D341Med (cell line): ENCODE results near the gene EMX2.

Experiments
- DNase-seq: peaks from one replicate; pipeline ENCODE4 v3.0.0; 2012; ENCODE audit warnings: low spot score

Gene EMX2

DNA sequence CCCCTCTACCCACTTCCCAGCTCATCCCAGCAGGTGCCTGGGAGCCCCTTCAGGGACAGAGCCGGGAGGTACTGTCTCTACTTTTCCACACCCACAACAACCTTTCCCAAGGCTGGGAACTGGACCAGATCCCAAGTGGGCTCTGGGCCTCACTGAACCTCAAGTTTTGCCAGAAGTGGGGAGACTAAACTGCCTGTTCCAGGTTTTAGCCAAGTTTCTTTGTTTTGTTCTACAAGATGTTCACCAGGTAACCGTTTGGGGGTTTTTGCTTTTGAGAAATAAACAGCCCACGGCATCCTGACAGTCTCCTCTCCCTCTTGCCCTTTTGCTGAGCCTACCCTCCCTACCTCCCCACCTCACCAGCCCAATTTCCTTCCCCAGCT, 10.6 kb upstream of the EMX2 start:
- DNase-seq: no peak

DNA sequence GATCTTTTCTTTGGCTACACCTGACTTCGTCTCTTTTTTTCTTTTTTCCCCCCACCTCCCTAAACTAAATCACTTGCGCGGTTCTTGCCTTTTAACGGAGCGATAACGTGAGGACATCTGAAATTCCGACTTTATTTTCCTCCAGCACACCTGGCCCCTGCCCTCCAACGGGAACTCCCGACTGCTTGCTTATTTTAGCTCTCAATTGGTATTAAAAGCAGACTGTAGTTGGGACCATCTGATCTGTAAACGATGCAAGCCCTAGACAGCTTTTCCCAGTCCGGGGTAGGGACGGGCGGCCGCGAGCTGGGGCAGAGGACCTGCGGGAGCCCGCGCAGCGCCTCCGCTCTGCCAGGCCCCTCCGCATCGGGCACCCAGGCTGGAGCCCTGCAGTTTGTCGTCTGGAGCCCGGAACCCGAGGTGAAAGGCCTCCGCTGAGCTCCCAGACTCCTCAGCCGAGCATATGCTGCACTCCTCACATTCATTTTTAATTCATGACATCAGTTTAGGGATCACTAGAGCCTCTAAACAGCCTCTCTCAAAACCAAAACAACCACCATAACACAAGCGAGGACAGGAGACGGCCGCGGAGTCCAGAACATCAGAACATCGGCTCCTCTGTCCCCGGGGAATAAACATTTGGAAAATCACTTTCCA, 10.0 kb upstream of the EMX2 start:
- DNase-seq: no peak

DNA sequence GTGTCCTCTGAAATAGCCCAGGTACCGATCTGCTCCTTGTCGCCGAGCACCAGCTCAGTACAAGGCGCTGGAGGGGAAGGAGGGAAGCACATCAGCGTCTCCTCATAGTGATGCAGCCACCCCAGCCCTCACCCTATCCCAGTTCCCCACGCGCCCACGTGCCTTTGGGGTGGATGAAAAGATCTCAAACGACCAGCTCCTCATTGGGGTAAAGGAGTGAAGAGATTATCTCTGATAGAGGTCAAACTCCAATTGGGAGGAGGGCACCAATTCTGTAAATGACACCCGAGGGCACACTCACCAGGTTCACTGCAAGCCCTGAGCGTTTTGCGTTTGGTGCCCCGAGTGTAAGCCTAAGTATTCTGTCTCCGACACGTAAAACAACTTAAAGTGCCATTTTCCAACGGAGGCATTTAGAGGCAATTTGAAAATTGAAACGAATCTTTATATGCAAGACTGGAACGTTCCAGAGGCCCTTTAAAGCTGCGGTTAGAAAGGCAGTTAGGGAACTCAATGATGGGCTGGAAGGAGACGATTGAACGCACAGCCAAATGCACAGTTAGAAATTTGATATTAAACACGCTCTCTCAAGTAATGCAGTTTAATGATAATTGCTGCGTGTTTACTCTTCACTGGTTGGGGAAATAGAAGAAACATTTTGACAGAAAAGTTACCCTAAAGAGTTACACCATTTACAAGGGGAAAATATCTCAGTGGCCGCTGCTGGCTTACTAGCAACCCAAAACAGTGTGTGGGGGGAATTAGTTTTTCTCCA, 8.9 kb upstream of the EMX2 start:
- DNase-seq: no peak

DNA sequence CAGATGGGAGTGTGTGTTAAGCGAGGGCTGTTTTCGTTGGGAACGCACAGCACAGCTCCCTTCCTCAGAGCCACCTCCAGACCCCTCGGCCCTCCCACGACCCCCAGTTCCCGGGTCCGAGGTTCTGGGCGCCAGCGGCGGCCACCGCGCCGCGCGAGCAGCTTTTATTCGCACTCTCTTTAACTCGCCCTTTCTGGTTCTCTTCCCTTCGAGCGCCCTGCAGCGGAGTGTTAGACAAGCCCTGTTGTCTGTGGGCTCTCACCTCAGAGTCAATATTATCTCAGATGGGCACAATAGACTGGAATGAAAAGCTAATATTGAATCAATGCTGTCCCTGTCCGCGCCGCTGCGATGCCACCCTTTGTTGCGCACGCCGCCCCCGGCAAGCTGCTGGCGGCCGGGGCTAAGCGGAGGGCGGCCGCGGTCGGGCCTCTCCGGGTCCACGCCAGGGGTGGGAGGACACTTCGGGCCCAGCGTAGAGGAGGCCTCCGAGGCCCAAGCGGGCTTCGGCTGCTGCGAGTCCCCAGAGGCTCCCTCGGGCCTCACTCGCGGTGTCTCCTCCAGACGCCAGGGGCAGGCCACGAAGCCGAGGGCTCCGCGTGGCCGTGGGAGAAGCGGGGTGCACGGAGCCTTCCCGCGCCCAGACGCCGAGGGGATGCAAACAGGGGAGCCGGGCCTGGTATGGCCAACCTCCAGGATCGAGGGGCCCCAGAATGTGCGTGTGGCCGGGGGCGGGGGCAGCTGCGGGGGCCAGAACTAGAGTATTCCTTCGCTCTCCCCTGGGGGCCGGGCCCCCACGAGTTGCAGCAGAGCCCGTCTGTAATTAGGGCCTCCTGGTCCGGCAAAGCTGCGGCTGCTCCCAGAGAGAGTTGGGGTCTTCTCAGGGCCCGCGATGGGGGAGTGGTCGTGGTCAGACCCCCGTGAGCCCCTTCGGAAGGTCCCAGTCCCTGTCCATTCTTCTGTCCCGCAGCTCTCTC, 7.9 kb upstream of the EMX2 start:
- no peak for DNase-seq

DNA sequence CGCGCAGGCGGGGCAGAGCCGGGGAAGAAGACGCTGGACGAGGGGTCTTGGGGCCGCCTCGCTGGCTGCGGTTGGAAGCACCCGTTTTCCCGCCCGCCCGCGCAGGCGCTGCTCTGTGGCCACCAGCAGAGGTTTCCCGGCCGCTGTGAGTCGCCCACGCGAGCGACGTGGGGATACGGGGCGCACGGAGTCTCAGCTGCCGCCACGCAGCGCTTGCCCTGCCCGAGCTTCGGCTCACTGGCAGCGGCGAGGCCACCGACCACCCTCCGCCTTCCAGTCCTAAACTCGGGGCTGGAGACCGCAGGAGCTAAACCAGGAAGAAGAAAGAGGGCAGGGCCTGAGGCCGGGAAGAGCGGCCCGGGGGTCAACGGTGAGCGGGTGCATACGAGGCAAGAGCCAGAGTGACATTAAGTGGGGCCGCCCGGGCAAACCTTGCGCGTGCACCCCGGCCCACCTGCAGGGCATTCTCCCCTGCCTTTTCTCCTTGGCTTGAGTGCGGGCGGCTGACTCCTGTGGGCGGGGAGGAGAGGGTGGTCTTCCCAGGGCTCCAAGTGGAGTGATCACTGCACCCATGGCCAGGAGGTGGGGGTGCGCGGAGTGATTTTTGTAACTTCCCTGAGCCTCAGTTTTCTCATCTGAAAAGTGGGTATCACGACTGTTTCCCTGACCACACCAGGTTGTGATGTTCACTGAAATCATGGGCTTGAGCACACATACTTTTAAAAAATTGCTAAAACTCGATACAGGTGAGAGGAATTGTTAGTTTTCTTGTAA, 7.1 kb upstream of the EMX2 start:
- DNase-seq: no peak

DNA sequence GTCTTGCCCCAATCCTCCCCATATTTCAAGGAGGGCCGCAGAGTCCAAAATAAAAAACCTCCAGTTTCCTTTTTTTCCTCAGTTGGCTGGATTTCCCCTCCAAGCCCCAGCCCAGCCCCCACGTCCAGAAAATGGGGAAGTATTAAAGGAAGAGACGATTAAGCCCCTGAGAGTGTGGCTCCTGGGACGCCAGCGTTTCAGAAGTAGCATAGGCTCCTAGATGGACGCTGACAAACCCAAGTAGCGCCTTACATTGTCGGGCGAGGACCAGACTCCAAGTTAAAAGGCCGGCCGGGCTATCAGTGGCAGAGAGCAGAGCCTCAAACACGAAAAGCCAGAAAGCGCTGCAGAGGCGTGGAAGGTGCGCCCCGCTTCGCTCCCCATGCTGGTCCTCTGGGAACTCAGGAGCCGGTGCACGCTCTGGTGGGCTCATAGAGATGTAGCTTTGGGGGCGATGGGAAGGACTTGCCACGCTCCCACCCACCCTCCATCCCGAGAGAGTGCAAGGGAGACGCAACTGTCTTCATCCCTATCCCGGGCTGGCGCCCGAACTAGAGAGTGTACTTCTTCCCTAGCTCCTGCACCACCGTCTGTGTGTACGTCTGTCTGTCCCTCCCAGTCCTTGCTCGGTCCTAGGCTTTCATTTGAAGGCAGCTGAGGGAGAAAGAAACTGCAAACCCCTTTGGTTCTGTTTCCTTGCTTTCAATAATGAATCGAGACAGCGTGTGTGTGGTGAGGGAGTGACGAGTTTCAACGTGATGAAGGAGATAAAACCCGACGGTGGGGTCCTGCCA, 6.3 kb upstream of the EMX2 start:
- DNase-seq: no peak

DNA sequence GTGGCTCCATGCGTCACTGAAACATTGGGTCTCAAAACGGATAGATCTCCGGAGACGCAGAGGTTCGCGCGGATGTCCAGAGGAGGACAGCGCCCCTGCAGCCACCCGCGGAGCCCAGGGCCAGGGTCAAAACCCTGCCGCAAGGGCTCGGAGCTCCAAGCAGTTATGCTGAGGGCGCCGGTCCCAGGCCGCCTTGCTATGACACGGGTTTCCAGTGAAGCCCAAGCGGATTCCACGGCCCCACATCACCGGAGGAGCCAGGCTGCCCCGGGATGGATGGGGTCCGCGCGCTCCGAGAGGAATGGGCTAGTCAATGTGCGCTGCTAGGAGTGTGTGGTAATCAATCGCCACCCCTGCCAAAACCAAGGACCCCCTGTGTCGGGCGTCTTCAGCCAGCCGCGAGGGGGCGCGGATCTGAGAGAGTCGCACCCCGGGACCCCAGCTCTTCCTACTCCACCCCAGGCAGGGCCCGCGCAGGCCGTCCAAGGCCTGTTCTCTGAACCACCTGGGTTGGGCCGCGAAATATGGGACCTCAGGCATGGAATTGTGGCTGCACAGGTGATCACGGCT, 5.6 kb upstream of the EMX2 start:
- DNase-seq: no peak

DNA sequence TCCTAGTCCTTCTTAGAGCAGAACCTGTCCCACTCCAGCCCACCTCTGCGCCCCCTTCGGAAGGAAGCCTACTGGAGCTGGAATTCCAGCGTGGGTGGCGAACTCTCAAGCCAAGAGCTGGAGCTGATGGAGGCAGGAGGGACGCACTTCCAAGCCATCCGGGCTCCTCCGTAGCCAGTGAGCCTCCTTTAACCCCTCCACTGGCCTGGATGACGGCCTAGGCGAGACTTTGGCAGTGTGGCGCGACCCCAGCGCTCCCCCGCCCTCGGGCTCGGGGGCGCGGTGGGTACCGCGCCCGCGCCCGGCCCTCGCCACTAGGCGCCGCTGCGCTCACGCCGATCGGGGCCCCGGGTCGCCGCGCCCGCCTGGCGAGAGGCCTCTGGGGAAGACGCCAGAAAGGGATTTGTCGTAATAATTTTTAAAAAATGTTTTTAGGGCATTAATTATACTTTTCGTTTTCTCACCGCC, 5.1 kb upstream of the EMX2 start:
- peak; percentile 86 for DNase-seq

DNA sequence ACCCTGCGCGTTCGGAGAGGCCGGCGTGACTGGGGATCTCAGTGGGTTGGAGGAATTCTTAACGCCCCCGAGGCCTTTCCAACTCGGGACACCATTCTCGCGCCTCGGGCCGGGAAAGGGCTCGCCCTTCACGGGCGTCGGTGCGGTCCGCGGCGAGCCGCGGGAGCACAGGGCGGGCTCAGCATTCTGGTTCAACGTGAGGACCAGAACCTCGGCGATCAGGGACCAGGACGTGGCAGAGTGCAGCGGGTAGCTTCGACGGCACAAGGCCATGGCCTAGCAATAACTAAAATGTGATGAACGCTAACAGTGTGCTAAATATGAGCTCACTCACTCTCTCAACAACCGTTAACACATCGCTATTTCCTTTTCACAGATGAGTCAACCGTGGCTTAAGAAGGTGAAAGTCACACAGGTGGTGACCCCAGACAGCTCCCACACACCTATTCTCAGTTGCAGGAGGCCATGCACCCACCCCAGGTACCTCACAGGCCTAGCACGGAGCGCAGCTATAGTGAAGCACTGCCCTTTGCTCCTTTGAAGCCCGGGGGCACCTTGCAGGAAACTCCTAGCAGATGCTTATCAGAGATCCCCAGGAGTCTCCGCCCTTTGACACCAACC, 4.5 kb upstream of the EMX2 start:
- no peak for DNase-seq

DNA sequence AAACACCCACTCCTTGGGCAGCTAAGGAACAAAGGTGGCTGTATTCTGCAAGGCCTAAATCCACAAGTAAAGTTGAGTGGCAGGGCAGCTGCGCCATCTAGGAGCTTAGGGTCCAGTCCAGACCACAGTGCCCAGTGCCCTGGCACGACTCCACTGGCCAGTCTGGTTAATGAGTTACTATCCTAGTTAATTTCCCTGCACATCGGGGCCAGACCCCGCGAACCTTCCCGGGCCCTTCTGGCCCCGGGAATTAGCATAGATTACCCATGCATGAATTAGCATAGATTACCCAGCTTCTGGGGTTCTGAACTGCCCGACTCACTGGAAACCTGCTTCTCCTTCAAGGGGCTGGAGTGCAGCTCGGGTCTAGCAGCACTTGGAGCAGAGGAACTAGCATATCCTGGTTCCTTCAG, 3.2 kb upstream of the EMX2 start:
- no peak for DNase-seq

DNA sequence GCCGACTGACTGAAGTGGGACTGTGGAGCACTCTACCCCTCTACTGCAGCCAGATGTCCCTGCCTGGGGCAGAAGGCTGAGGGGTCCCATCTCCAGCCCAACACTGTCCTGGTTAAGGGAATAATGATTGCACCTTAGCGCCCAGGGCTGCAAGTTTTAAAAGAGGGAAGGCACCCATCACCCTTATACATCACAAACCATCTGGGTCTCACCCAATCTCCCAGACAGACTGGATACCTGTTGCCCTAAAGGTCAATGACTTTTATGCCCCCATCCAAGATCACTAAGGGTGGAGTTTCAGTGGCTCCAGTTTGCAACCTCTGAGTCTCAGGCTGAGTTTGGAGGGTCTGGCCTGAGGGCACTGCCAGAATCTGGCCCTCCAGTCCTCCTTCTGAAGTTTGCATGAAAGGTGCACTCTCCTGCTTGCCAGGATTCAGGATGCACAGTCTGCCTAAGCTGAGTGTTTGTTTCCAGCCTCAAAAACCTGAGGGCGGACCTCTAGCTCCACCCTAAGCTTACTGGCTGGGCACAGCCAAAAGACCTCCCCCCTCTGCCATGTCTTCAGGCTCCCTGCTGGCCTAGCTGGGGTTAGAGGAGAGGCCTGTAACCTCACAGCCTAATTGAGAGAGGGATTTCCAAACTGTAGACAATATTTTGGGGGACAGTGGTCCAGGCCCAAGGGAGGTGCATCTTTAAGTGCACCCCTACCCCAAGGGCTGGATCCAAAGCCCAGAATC, 2.5 kb upstream of the EMX2 start:
- no peak for DNase-seq

DNA sequence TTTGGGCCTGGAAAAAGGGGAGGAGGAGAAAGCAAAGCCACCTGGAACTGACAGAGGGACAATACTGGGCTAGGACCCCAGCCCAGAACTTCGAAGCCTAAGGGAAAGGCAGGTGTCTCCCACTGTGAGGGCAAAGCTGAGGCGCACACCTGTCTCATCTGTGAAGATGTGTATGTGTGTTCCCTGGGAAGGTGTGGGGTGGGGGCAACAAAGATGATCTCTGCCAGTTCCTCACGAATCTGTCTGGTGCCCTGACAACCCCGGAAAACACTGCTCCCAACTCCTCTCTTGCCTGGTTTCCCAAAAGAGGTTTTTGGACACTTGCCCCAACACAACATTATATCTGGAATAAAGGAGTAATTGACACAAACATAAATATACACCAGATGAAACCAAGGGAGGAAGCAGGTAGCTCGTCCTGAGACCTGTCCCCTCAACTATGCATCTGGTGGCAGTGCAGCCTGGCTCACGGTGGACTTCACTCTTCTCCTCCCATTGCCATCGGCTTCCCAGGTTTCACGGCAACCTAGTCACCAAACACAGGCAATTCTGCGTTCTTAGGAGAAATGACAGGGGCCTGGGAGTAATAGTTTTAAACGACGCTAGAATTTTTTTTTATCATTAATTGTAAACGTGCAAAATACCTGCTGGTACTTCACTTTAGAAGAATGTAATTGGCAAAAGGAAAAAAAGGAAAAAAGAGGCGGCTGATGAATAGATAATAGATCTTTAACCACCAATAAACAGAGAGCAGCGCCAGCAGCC, 1.7 kb upstream of the EMX2 start:
- no peak for DNase-seq

DNA sequence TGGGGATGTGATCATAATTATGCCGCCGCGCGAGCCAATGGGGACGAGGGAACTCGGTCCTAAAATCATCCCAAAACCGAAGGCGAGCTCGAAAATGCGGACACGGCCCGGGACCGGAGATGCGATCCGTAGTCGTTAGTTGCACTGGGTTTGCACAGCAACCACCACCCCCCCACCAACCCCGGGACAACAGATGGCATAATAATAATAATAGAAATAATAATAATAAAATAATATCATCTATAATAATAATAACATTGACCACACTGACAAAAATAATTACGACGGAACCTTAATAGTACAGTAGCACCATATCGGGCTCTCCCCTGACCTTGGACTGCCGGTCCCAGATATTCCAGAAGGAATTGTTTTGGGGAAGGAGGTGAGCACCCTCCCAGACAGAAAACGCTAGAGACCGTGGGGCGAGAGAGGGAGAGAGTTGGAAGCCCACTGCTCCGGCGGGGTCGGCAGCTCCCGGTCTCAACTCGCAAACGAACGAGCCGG, 1.1 kb upstream of the EMX2 start:
- no peak for DNase-seq

DNA sequence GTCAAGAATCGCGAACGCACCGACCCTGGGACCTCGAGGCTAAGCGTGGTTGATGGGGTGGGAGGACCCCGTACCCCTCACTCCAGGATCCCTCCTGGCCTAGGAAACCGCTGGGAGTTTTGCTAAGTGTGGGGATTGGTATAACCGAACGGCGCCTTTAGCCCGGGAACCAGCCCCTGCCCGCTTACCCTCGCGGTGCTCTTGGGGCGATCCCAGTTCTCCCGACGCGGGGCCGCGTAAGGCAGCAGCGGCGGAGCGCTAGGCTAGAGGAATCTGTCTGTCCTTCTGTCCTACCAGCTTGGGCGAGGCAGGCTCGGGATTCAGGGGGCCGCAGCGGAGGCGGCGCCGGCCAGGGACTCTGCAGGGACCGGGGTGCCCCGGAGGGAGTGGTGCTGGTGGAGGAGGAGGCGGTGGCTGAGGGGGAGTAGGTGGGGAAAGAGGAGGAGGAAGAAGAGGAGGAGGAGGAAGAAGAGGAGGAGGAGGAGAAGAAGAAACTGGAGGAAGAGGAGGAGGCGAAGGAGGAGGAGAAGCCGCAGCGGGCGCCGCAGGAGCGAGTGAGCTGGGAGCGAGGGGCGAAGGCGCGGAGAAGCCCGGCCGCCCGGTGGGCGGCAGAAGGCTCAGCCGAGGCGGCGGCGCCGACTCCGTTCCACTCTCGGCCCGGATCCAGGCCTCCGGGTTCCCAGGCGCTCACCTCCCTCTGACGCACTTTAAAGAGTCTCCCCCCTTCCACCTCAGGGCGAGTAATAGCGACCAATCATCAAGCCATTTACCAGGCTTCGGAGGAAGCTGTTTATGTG, 439 bp upstream of the EMX2 start:
- DNase-seq: peak; percentile 76

DNA sequence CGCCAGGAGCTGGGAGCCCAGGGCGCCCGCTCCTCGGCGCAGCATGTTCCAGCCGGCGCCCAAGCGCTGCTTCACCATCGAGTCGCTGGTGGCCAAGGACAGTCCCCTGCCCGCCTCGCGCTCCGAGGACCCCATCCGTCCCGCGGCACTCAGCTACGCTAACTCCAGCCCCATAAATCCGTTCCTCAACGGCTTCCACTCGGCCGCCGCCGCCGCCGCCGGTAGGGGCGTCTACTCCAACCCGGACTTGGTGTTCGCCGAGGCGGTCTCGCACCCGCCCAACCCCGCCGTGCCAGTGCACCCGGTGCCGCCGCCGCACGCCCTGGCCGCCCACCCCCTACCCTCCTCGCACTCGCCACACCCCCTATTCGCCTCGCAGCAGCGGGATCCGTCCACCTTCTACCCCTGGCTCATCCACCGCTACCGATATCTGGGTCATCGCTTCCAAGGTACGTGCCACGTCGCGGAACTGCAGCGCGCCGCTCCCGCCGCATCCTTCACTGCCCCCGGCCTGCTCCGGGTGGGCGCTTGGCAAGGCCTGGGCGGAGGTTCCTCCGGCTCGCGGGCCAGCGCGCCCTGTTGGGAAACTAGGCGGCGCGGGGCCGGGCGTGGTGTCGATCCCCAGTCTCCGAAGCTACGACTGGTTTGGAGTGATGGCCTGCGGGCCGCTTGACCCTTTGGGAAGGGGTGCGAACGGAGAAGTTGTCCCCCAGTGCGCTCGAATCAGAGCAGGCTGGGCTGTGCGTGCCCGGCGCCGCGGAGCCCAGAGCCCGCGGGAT, 868 bp downstream of the EMX2 start:
- peak; percentile 54 for DNase-seq

DNA sequence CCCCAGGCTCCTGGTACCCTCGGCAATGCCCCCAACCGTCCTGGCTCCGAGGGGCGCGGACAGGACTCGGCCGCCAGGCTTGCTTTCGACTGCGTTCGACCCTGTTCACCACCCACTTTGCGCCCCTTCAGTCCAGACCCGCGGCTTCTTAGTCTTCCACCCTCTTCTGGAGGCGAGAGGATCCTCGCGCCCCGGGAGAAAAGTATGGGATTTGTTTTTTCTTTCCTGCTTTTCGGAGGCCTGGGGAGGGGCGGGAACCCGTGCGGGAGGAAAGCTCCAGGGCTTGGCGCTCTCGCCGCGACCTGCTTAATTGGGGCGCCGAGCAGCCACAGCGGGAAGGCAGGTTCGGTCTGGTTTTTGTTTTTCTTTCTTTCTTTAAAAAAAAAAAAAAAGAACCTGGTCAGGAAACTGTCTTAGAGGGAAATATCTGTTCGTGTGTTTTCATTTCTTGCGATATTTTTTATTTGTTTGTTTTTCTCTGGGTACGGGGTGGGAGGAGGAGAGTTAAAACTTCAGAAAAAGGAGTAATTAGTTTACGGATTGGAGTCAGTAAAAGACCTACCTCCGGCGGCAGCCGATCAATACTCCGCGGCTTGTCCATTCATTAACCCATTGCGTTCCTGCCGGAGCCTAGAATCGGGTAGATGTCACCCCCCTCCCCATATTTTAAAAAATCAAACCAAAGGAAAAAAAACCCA, 1.6 kb downstream of the EMX2 start:
- DNase-seq: no peak
